LNCAP (cell line): ENCODE data around the gene TMPRSS11E.

Source experiments
- TF ChIP-seq, protein P1 (sequence below): fragments of 450-650 bp; IDR thresholded peaks from 2 replicates; pipeline ENCODE4 v1.5.1; 2017; ENCODE audit warnings: mild to moderate bottlenecking

Gene TMPRSS11E

GRCh38 chr4:68451246-68452211 lies 4.3 kb downstream of the TMPRSS11E start:
- TF ChIP-seq, protein P1, sequence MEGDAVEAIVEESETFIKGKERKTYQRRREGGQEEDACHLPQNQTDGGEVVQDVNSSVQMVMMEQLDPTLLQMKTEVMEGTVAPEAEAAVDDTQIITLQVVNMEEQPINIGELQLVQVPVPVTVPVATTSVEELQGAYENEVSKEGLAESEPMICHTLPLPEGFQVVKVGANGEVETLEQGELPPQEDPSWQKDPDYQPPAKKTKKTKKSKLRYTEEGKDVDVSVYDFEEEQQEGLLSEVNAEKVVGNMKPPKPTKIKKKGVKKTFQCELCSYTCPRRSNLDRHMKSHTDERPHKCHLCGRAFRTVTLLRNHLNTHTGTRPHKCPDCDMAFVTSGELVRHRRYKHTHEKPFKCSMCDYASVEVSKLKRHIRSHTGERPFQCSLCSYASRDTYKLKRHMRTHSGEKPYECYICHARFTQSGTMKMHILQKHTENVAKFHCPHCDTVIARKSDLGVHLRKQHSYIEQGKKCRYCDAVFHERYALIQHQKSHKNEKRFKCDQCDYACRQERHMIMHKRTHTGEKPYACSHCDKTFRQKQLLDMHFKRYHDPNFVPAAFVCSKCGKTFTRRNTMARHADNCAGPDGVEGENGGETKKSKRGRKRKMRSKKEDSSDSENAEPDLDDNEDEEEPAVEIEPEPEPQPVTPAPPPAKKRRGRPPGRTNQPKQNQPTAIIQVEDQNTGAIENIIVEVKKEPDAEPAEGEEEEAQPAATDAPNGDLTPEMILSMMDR, result no peak

GRCh38 chr4:68460085-68460484 lies 12.8 kb downstream of the TMPRSS11E start:
- TF ChIP-seq, protein P1, result no peak

- TF ChIP-seq, protein P1, result no peak
These were observed 14.5 kb downstream of the TMPRSS11E start for GRCh38 chr4:68461790-68462189.

DNA sequence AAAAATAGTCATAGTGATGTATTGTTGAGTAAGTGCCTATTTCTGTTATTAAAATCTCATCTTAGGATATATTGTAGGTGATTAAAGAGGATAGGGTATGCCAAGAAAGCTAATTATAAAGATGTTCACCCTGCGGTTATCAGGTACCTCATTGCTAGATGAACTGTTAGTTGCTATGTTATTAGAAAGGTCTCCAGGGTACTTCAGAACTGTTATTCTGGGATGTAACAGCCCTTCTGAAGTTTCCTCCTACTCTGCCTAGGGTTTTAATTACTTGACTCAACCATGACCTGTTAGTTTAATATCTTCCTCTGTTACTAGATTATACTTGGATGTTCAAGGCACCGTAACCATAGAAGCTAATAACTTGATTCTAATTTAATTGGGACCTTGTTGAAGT lies 15.4 kb downstream of the TMPRSS11E start:
- TF ChIP-seq, protein P1, result no peak

DNA sequence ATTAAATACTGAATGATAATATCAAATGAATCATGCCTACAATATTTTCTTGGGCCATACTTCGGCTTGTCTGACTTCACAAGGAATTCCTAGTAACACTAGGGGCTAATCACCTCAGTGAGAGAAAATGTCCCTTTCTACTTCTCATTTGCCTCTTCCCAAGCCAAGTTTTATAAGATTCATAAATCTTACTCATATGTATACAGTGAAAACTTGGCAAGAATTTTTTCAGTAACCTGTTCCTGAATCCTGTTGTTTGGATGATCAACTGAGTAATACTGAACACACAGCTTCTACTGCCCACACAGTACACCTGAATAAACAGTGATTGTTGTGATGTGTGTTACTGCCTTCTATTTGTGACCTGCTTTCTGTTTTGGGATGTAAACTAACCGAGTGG lies 16.5 kb downstream of the TMPRSS11E start:
- TF ChIP-seq, protein P1, result no peak

DNA sequence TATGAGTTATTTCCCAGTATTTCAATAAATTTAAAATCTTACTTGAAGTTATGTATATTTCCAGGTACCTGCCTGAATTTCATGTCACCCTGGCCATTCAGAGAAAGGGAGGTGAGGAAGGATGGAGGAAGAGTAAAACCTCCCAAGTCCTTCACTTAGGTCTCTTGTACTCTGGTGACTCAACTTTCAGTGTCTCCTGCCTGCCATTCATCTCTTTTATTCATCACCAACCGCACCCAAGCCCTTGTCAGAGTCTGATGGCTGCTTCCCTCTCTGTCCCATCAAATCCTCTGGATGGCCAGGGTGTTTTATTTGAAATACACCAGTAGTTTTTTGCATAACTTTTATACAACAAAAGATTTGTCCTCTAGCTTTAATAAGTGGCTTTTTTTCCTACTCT lies 17.8 kb downstream of the TMPRSS11E start:
- TF ChIP-seq, protein P1, result no peak

DNA sequence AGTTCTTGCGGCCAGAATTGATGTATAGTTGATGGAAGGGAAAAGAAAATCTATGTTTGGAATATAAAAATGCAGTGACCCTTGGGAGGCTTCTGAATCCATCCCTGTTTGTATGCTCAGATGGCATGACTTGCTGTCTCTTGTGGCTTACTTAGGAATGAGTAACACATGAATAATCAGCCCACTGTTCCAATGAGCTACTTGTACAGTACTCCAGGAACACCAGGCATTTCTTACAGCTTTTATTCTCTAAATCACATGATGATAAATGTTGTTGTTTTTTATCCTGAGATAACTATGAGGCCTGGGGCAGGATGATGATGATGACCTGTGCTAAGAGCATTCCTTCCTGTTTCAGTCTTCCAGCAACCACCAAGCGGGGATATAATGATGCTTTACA lies 18.9 kb downstream of the TMPRSS11E start:
- TF ChIP-seq, protein P1, result no peak
